Mucosa of descending colon (tissue), 3 donors: Measurements from ENCODE around the gene FMNL3. TPM values are rescaled to one million over a fixed set of nuclear protein-coding genes. Genes with fewer than 3 reads are reported as not detected.

Experiments used
- ATAC-seq: fragments of 200-7000 bp; cut with Tn5 transposase; one replicate; pipeline ENCODE4 v1.9.1; 2020; ENCODE audit warnings: mild to moderate bottlenecking, moderate library complexity
- DNase-seq, 3 donors: peaks; one replicate each; pipeline ENCODE4 v3.0.0-alpha.2; 2020
- H3K36me3 ChIP-seq: fragments of 200-600 bp; one replicate; pipeline ENCODE4 v1.8.0; 2021; ENCODE audit warnings: low read depth, mild to moderate bottlenecking
- H3K4me1 ChIP-seq: fragments of 200-600 bp; one replicate; pipeline ENCODE4 v1.8.0; 2021; ENCODE audit warnings: low read depth, mild to moderate bottlenecking
- H3K4me3 ChIP-seq: fragments of 200-600 bp; one replicate; pipeline ENCODE4 v1.8.0; 2021; ENCODE audit warnings: mild to moderate bottlenecking
- H3K9me3 ChIP-seq: fragments of 200-600 bp; one replicate; pipeline ENCODE4 v1.8.0; 2021; ENCODE audit warnings: mild to moderate bottlenecking
- CTCF ChIP-seq: fragments of 200-600 bp; IDR thresholded peaks from one replicate; pipeline ENCODE4 v1.8.0; 2022; ENCODE audit warnings: antibody characterized with exemption, mild to moderate bottlenecking
- intact Hi-C, 2 donors: fragments of 100-400 bp; cut with DNase I in 1 of 2; cut with micrococcal nuclease in 1 of 2; formaldehyde crosslinking; loops; one replicate each; pipeline versions ENCODE4 v1.11.0 to v1.11.1; 2022; cut with DNase I, micrococcal nuclease
- total RNA-seq, 3 donors: library from RNA; stranded (reverse); fragmentation: NEBNext Ultra II Directional in 2 of 3; extraction: Animal tissue kit (Norgen Biotek cat#: 25700) in 2 of 3; gene quantifications; one replicate each; pipeline versions ENCODE4 v1.2.1 to v1.2.4, GENCODE V29; 2021 to 2023
- donor health status: DM: no; HTN: no; CAD: no; lungs with moderate emphysema.
- donor health status: DM: no; HTN: no; CAD: no.
- donor health status: DM: no; HTN: yes; CAD: no.

The FMNL3 gene
- total RNA-seq, 3 donors from 2014 or later: 4.2 to 13.4 (median 7.1) TPM

DNA sequence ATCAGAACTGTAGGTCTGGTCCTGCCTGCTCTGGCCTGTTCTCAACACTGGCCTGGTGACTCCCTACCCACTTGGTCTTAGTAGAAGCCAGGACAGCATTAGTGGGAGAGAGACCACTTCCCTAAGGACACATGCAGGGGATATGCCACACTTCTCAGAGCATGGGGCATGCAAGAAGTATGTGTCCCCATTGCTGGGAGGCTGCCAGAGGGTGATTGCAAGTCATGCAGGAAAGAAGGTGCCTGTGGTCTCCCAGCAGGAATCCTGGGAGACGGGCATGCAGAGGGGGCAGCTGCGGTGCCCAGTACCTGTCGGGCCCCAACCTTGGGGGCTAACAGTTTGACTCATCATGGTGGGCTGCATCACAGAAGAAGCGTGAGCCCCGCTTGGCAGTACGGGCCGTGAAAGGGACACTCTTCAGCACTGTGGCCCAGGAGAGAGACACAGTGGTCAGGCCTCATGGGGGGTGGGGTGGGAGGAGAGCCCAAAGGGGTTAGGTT lies 60.8 kb downstream of the FMNL3 start:
- Histone ChIP-seq H3K4me3 (no peak overlapping the region), H3K4me1 (no peaks in the 10 kb centered on the region), H3K9me3 (no peaks in the 10 kb centered on the region), H3K36me3 (no peaks in the 10 kb centered on the region)
- no peak for TF ChIP-seq CTCF
- intact Hi-C loops: no loop called here
- ATAC-seq: no peak
- DNase-seq: no peak

DNA sequence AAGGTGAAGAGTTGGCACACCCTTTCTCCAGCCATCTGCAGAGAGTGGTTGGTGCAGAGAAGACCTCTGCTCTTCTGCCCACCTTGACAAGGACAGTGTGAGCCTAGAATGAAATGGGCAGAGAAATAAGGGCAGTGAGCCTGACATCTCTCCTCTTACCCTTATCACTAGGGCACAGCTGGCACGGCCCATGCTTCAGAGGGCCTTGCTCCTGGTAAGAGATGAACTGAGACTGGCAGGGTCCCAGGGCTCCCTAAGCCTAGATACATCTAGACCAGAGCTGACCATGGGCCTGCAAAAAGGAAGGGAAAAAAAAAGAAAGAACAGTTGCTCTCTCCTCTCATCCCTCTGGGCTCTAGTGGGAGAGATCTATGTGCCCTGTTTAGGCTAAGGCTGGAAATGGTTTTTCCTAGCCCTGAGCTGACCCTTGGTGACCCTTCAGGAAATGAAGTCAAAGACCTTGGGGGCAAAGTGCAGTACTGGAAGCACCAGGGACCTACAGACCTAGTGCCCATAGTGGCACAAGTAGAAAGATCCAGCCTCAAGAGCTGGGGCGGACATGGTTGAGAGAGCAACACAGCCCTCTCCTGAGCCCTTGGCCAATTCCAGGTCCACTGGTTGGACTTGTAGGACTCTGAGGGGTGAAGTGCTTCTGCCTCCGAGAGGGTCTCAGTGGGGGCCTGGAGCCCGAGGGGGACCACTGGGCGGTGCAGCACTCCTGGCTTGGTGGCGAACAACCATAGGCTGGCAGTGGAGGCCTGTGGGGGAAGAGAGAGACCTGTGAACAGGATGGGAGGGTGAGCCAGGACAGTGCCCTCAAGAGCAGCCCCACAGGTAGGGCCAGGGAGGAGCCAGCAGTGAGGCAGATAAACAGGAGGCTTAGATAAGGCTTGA lies 61.8 kb downstream of the FMNL3 start:
- no peak for ATAC-seq
- no peak overlapping the region for H3K4me3 ChIP-seq
- no peaks in the 10 kb centered on the region for H3K4me1 ChIP-seq
- TF ChIP-seq CTCF: no peak
- DNase-seq: no peak
- H3K9me3 ChIP-seq: no peaks in the 10 kb centered on the region
- intact Hi-C loops: loop anchor here in 1 of 2 donors (2.0 kb wide), 1 partner anchor 61 kb away; the partner anchor contains the start of gene FMNL3
- no peaks in the 10 kb centered on the region for H3K36me3 ChIP-seq

GRCh38 chr12:49644620-49644994 lies 62.6 kb downstream of the FMNL3 start:
- TF ChIP-seq CTCF: peak; percentile 80
- no peak overlapping the region for H3K4me3 ChIP-seq
- DNase-seq: peak; percentile 76 to 88 (median 78)
- no peaks in the 10 kb centered on the region for H3K4me1 ChIP-seq
- intact Hi-C loops: loop anchor here (2.0 to 5.0 kb wide), 2 partner anchors 62 to 63 kb away; partner anchors contain the start of gene FMNL3 (in 2 of the 2)
- peak; percentile 83 for ATAC-seq
- no peaks in the 10 kb centered on the region for H3K9me3 ChIP-seq
- no peaks in the 10 kb centered on the region for H3K36me3 ChIP-seq

GRCh38 chr12:49643961-49644619 lies 63.1 kb downstream of the FMNL3 start:
- Histone ChIP-seq H3K36me3 (no peaks in the 10 kb centered on the region), H3K4me1 (no peaks in the 10 kb centered on the region), H3K4me3 (no peak overlapping the region), H3K9me3 (no peaks in the 10 kb centered on the region)
- no peak for TF ChIP-seq CTCF
- DNase-seq (no peak), ATAC-seq (no peak)
- intact Hi-C loops: loop anchor here (2.0 to 5.0 kb wide), 2 partner anchors 63 kb away; partner anchors contain the start of gene FMNL3 (in 2 of the 2)

DNA sequence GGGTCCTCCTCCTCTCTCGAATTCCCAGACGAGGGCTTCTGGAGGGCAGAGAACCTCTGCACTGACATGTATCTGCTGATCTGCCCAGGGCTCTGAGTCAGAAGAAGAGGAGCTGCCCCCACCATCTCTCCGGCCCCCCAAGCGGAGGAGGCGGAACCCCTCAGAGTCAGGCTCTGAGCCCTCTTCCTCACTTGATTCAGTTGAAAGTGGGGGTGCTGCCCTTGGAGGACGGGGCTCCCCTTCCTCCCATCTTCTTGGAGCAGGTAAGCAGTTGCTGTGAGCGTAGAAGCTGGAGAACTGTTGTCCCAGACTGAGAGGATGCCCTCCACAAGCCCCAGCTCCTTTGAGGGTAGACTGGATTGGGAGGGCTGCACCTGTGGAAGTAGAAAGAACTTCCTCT lies 64.1 kb downstream of the FMNL3 start:
- no peaks in the 10 kb centered on the region for H3K4me1 ChIP-seq
- DNase-seq: no peak
- no peak overlapping the region for H3K4me3 ChIP-seq
- no peak for ATAC-seq
- intact Hi-C loops: loop anchor here in 1 of 2 donors (5.0 kb wide), 1 partner anchor 64 kb away; the partner anchor contains the start of gene FMNL3
- no peaks in the 10 kb centered on the region for H3K36me3 ChIP-seq
- no peak for TF ChIP-seq CTCF
- H3K9me3 ChIP-seq: no peaks in the 10 kb centered on the region
